Adrenal gland (tissue), 5 donors: ENCODE data around the gene TAF6.

Experiments used
- CTCF ChIP-seq, 6 experiments: fragments of 450-650 bp in 4 of 6; fragments of 200-600 bp in 2 of 6; sonication (generic) in 1 of 6; IDR thresholded peaks; 1 replicate in 5 of 6; 2 replicates in 1 of 6; pipeline versions ENCODE4 v1.5.1 to v1.8.0; 2016 to 2021; ENCODE audit warnings: antibody characterized with exemption in 6 of 6, mild to moderate bottlenecking in 2 of 6, moderate library complexity in 1 of 6
- POLR2A ChIP-seq, 2 donors: fragments of 450-650 bp; IDR thresholded peaks; one replicate each; pipeline ENCODE4 v1.6.1; 2017; ENCODE audit warnings: antibody characterized with exemption in 2 of 2, mild to moderate bottlenecking in 2 of 2, moderate library complexity in 1 of 2
- donor health status: DM: no; HTN: no; CAD: no.

GRCh38 chr7:100128637-100128963 is 9.4 kb upstream of the TAF6 start:
- TF ChIP-seq POLR2A (IDR thresholded peaks at IDR 0.05) (no peak), CTCF (IDR thresholded peaks at IDR 0.05) (no peak)
